ENCODE measurements around the gene MTUS2.

DNA sequence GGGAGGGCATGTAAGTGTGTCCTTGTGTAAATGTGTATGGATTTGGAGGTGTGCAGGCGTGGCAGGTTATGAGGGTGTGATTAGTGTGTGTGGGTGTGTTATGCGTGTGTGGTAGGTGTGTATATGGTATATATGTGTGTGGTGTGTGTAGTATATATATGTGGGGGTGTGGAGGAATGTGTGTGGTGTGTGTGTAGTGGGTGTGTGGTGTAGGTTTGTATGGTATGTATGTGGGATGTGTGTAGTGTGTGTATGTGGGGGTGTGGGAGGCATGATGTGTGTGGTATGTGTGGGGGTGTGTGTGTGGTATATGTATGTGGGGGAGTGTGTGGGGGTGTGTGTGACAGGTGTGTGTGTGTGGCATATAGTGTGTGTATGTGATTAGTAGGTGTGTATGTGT, 671.1 kb downstream of the MTUS2 start:
- TF ChIP-seq, protein P1, sequence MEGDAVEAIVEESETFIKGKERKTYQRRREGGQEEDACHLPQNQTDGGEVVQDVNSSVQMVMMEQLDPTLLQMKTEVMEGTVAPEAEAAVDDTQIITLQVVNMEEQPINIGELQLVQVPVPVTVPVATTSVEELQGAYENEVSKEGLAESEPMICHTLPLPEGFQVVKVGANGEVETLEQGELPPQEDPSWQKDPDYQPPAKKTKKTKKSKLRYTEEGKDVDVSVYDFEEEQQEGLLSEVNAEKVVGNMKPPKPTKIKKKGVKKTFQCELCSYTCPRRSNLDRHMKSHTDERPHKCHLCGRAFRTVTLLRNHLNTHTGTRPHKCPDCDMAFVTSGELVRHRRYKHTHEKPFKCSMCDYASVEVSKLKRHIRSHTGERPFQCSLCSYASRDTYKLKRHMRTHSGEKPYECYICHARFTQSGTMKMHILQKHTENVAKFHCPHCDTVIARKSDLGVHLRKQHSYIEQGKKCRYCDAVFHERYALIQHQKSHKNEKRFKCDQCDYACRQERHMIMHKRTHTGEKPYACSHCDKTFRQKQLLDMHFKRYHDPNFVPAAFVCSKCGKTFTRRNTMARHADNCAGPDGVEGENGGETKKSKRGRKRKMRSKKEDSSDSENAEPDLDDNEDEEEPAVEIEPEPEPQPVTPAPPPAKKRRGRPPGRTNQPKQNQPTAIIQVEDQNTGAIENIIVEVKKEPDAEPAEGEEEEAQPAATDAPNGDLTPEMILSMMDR (conservative IDR thresholded peaks at IDR 0.05 in 1 of 2, IDR thresholded peaks at IDR 0.05 in 1 of 2; ENCODE audit: extremely low read depth in 1 of 2, insufficient read depth in 1 of 2, low read depth in 1 of 2, low read length in 2 of 2), result no peak
- no peak for TF ChIP-seq EZH2 (IDR thresholded peaks at IDR 0.05; ENCODE audit: borderline replicate concordance, low read length)

All from mammary epithelial cell (primary cell).